Body of pancreas (tissue), 4 donors: ENCODE data around the gene VWA5B1. TPM values are rescaled to one million over a fixed set of nuclear protein-coding genes. Genes with fewer than 3 reads are reported as not detected.

Experiments
- ATAC-seq: fragments of 150-250 bp; one replicate; pipeline ENCODE4 v1.9.1; 2016
- DNase-seq, 4 donors: peaks; one replicate each; pipeline ENCODE4 v3.0.0-alpha.2; 2019
- H3K27ac ChIP-seq, 4 donors: fragments of 200-600 bp; sonication (generic); 1 replicate in 3 of 4; 2 replicates in 1 of 4; pipeline versions ENCODE4 v1.5.1 to v1.6.1; 2016 to 2019; ENCODE audit warnings: mild to moderate bottlenecking in 1 of 4, mixed read lengths in 1 of 4, moderate library complexity in 1 of 4
- H3K27me3 ChIP-seq, 2 donors: fragments of 200-600 bp; sonication (generic); one replicate each; pipeline ENCODE4 v1.6.0; 2016; ENCODE audit warnings: mild to moderate bottlenecking in 1 of 2
- H3K36me3 ChIP-seq, 2 donors: fragments of 200-600 bp; sonication (generic); replicated peaks in 1 of 2; 2 replicates each; pipeline ENCODE4 v1.5.1; 2016; ENCODE audit warnings: low read depth in 2 of 2; ENCODE audit not compliant: insufficient read depth in 1 of 2
- H3K4me1 ChIP-seq: fragments of 200-600 bp; sonication (generic); one replicate; pipeline ENCODE4 v1.6.0; 2016
- H3K4me3 ChIP-seq, 2 donors: fragments of 200-600 bp; sonication (generic); 1 replicate in 1 of 2; 2 replicates in 1 of 2; pipeline ENCODE4 v1.5.1; 2016 to 2019
- H3K9me3 ChIP-seq, 3 donors: fragments of 200-600 bp; sonication (generic); 1 replicate in 2 of 3; 2 replicates in 1 of 3; pipeline ENCODE4 v1.5.1; 2016
- CTCF ChIP-seq, 7 experiments: fragments of 450-650 bp in 4 of 7; fragments of 200-600 bp in 3 of 7; sonication (generic) in 3 of 7; IDR thresholded peaks; one replicate each; pipeline ENCODE4 v1.5.1; 2016 to 2019; ENCODE audit warnings: antibody characterized with exemption in 7 of 7
- POLR2A ChIP-seq, 3 donors: fragments of 450-650 bp; IDR thresholded peaks; one replicate each; pipeline ENCODE4 v1.6.1; 2016; ENCODE audit warnings: antibody characterized with exemption in 3 of 3, mild to moderate bottlenecking in 2 of 3
- WGBS, 2 donors: methylation state at CpG; one replicate each; pipeline ENCODE4 v1.1.5; 2017; 5-methylcytosine and 5-hydroxymethylcytosine counted together
- intact Hi-C: fragments of 100-400 bp; cut with DNase I; formaldehyde crosslinking; loops from one replicate; pipeline ENCODE4 v1.15.1; 2023
- total RNA-seq, 2 donors: library from RNA; depleted of rRNA; stranded (reverse); fragments of >200 nt; gene quantifications; one replicate each; pipeline ENCODE4 v1.1.0, GENCODE V29; 2016

The VWA5B1 gene
- total RNA-seq, 2 donors from 2014 or later: not detected

GRCh38 chr1:20280906-20281305 lies 9.8 kb upstream of the VWA5B1 start:
- intact Hi-C loops: no loop called here
- no peak for TF ChIP-seq POLR2A (IDR thresholded peaks at IDR 0.05)
- no peaks in the 10 kb centered on the region for H3K9me3 ChIP-seq
- ATAC-seq (no peak), DNase-seq (no peak)
- no peak overlapping the region for H3K4me3 ChIP-seq
- H3K27ac ChIP-seq: no peak overlapping the region
- WGBS, 2 donors: 81 to 82% methylated on average over 6 of the region's 6 CpGs
- no peaks in the 10 kb centered on the region for H3K27me3 ChIP-seq
- no peaks in the 10 kb centered on the region for H3K36me3 ChIP-seq
- H3K4me1 ChIP-seq: no peaks in the 10 kb centered on the region

GRCh38 chr1:20281801-20282200 lies 8.9 kb upstream of the VWA5B1 start:
- H3K27me3 ChIP-seq: no peaks in the 10 kb centered on the region
- no peak overlapping the region for H3K27ac ChIP-seq
- H3K9me3 ChIP-seq: no peaks in the 10 kb centered on the region
- no peak for DNase-seq
- WGBS, 2 donors: 47 to 49% methylated on average over 2 of the region's 2 CpGs
- H3K4me3 ChIP-seq: no peak overlapping the region
- intact Hi-C loops: no loop called here
- no peaks in the 10 kb centered on the region for H3K4me1 ChIP-seq
- H3K36me3 ChIP-seq: no peaks in the 10 kb centered on the region
- no peak for ATAC-seq
- TF ChIP-seq CTCF (IDR thresholded peaks at IDR 0.05) (no peak), POLR2A (IDR thresholded peaks at IDR 0.05) (no peak)

- WGBS, 2 donors: 32 to 49% methylated on average over 4 to 5 of the region's 5 CpGs
- no peaks in the 10 kb centered on the region for H3K36me3 ChIP-seq
- intact Hi-C loops: no loop called here
- no peak overlapping the region for H3K4me3 ChIP-seq
- no peak for DNase-seq
- H3K4me1 ChIP-seq: no peaks in the 10 kb centered on the region
- H3K27me3 ChIP-seq: no peaks in the 10 kb centered on the region
- TF ChIP-seq CTCF (IDR thresholded peaks at IDR 0.05) (no peak), POLR2A (IDR thresholded peaks at IDR 0.05) (no peak)
- no peak overlapping the region for H3K27ac ChIP-seq
- no peaks in the 10 kb centered on the region for H3K9me3 ChIP-seq
- no peak for ATAC-seq
These were observed 8.1 kb upstream of the VWA5B1 start for GRCh38 chr1:20282533-20282932.

GRCh38 chr1:20284046-20284445 lies 6.6 kb upstream of the VWA5B1 start:
- no peaks in the 10 kb centered on the region for H3K9me3 ChIP-seq
- ATAC-seq (no peak), DNase-seq (no peak)
- no peaks in the 10 kb centered on the region for H3K27me3 ChIP-seq
- intact Hi-C loops: no loop called here
- no peaks in the 10 kb centered on the region for H3K4me1 ChIP-seq
- 20 to 48% methylated on average over 1 to 2 of the region's 2 CpGs for WGBS, 2 donors
- H3K4me3 ChIP-seq: no peak overlapping the region
- TF ChIP-seq CTCF (IDR thresholded peaks at IDR 0.05) (no peak), POLR2A (IDR thresholded peaks at IDR 0.05) (no peak)
- H3K27ac ChIP-seq: no peak overlapping the region
- H3K36me3 ChIP-seq: no peaks in the 10 kb centered on the region

- Histone ChIP-seq H3K27ac (no peak overlapping the region), H3K27me3 (no peaks in the 10 kb centered on the region), H3K9me3 (no peaks in the 10 kb centered on the region), H3K36me3 (no peaks in the 10 kb centered on the region), H3K4me3 (no peak overlapping the region), H3K4me1 (no peaks in the 10 kb centered on the region)
- intact Hi-C loops: no loop called here
- TF ChIP-seq CTCF (IDR thresholded peaks at IDR 0.05) (no peak), POLR2A (IDR thresholded peaks at IDR 0.05) (no peak)
- 62 to 75% methylated on average over 3 of the region's 3 CpGs for WGBS, 2 donors
- no peak for DNase-seq
- ATAC-seq: no peak
These were observed 6.0 kb upstream of the VWA5B1 start for GRCh38 chr1:20284625-20285024.
